Myocyte (in vitro differentiated cells): ENCODE measurements around the gene OR51M1. TPM values are rescaled to one million over a fixed set of nuclear protein-coding genes. Genes with fewer than 3 reads are reported as not detected.
"Not testable (repeated sequence)": the region's sequence is repeated elsewhere in the genome, so short reads cannot be mapped to it uniquely, and the experiment has no call there.

Source experiments
- DNase-seq: peaks from one replicate; pipeline ENCODE4 v3.0.0-alpha.2; 2012; ENCODE audit warnings: low read depth
- polyA plus RNA-seq: library from polyadenylated mRNA; unstranded; fragments of >200 nt; gene quantifications from one replicate; pipeline ENCODE4 v1.2.1, GENCODE V29; 2012; ENCODE audit warnings: missing spikeins
- total RNA-seq: library from RNA; depleted of rRNA; stranded (reverse); fragments of >200 nt; gene quantifications from 2 replicates; pipeline ENCODE4 v1.2.3, GENCODE V29; 2014

The OR51M1 gene, protein sequence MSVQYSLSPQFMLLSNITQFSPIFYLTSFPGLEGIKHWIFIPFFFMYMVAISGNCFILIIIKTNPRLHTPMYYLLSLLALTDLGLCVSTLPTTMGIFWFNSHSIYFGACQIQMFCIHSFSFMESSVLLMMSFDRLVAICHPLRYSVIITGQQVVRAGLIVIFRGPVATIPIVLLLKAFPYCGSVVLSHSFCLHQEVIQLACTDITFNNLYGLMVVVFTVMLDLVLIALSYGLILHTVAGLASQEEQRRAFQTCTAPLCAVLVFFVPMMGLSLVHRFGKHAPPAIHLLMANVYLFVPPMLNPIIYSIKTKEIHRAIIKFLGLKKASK
- total RNA-seq: not detected in 2 replicates
- not detected for polyA plus RNA-seq

DNA sequence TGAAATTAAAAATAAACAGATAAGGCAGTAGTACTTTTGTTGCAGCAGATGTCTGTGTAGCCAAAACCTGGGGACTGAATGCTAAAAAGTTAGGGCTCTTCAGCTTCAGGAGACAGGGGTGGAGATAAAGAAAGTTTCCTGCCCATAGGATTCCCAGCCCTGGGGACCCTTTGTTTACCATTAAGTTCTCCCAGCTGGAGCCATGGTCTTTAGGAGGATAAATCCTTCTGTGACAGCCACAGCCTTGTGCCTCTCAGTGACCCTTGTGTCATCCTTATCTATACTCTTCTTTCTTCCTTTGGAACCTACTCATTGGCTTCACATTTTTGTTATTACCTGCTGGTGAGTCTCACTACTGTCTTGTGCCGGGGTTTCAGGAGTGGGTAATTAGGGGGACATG lies at the start of gene OR51M1:
Gene OR51M1 (plus strand): TSS at position 237 of the 400 bp plus-strand sequence. CDS start 5,587 bp downstream, outside the sequence.
- DNase-seq: no peak

- no peak for DNase-seq
Measured at GRCh38 chr11:5335170-5335569, 48.4 kb upstream of the OR51M1 start.

DNA sequence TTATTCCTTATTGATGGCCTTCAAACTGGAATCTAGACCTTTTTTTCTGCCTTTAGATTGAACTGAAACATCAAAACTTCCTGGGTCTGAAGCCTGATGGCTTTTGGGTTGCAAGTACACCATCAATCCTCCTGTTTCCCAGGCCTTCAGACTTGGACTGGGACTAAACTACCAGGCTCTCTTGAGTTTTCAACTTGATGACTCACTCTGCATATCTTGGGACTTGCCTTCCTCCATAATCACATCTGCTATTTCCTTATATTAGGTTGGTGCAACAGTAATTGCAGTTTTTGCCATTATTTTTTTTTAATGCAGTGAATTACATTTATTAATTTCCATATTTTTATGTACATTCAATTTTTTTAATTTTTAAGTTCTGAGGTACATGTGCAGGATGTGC lies 47.3 kb upstream of the OR51M1 start:
- DNase-seq: no peak

DNA sequence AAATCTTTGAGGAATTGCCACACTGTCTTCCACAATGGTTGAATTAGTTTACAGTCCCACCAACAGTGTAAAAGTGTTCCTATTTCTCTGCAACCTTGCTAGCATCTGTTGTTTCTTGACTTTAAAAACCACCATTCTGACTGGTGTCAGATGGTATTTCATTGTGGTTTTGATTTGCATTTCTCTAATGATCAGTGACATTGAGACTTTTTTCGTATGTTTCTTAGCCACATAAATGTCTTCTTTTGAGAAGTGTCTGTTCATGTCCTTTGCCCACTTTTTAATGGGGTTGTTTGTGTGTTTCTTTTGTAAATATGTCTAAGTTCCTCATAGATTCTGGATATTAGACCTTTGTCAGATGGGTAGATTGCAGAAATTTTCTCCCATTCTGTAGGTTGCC lies 46.4 kb upstream of the OR51M1 start:
- not testable (repeated sequence) for DNase-seq

- no peak for DNase-seq
Measured at GRCh38 chr11:5339771-5340322, 43.8 kb upstream of the OR51M1 start.

DNA sequence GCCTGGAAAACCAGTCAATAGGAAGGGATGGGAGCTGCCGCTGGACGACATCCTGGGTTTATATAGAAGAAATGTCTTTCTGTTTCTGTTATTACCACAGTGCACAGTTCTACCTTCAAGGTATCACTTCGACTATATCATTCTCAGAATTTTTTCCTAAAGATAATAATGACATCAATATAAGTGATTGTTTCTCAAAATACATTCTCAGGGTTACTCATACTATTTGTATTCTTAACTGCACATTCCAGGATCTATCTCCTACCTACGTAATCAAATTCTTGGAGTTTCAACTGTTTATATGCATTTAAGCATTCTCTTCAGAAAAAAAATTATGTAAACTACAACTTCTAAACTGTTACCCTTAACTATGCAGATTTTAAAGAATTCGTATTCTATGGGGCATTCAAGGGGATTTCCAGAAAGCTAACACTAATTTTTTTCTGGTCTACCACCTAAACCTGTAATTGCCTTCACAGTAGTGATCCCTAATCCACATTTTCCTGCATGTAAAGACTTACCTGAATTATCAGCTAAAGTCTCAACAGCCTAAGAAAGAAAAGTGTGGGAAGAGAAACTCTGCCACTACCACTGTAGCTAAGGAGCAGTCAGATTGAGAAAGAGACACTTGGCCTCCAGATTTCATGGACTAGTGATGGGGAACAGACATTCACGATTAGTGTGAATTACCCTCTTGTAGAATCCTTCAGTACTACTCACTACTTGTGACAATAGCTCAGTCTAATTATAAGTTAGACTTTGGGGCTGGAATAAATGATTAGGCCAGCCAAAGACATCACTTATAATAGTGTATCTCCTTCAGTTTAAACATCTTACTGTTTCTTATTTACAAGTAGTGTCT lies 39.9 kb upstream of the OR51M1 start, which contains the start of gene OR51B5:
Gene OR51B5 (minus strand): TSS at position 51 of the 862 bp plus-strand sequence. CDS start 0 bp downstream, at position 51.
- DNase-seq: no peak

- DNase-seq: no peak
Measured at GRCh38 chr11:5345831-5346230, 37.8 kb upstream of the OR51M1 start.

DNA sequence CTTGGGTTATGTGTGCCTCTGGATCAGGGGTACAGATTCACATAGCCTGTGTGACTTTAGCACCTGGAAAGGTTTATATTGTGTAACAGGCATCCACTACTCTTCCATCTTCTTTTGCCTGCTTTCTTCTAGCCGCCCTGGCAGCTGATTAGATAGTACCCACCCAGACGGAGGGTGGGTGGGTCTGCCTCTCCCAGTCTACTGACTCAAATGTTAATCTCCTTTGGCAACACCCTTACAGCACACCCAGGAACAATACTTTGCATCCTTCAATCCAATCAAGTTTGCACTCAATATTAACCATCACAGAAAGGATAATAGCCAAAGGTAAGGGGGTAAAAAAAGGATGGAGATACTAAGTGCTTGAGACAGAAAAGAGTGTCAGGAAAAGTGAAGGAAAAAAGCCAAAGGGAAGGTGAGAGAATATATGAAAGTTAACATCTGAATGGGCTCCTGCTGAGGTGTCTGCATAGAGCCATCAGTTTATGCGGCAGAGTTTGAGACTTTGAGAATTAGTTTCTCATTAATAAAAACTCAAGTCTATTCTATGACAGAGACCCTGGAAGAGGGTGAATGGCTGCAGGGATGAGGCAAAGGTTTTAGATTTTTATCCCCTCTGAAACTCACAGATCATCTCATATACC lies 34.9 kb upstream of the OR51M1 start:
- DNase-seq: no peak

DNA sequence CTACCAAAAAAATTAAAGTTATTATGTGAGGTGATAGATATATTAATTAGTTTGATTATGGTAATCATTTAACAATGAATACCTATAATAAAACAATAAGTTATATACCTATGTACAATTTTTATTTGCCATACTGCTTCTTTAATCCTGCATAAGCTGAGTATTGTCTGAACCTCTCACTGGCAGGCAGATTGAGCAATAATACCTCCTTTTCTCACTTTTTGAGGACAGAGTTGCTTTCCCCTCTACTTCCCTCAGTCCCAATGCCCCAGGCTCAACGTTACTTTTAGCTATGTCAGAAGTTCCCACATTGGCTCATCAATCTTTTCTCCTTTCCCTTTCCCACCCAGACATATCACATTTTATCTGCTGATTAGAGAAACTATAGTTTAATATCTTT lies 34.1 kb upstream of the OR51M1 start:
- DNase-seq: no peak

DNA sequence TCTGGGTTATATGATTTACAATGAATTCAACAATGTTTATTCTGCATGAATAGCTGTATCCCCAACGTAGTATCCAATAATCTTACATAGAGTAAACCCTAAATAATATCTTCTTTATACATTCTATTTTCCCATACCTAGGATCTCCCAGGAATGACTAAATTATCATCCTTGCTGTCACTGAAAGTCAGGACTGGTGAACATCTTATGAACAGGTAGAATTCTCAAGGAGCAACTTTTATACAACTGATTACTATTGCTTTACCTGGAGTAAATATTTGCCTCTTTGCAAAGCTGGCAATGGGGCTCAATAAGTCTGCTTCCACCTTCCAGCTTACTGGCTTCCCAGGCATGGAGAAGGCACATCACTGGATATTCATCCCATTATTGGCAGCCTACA lies 32.4 kb upstream of the OR51M1 start, which contains the start of gene OR51B6:
Gene OR51B6 (plus strand): TSS at position 301 of the 400 bp plus-strand sequence. CDS start 0 bp downstream, at position 301.
- no peak for DNase-seq

DNA sequence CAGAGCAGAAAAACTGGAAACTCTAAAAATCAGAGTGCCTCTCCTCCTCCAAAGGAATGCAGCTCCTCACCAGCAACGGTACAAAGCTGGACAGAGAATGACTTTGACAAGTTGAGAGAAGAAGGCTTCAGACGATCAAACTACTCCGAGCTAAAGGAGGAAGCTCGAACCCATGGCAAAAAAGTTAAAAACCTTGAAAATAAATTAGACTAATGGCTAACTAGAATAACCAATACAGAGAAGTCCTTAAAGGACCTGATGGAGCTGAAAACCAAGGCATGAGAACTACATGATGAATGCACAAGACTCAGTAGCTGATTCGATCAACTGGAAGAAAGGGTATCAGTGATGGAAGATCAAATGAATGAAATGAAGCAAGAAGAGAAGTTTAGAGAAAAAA lies 27.6 kb upstream of the OR51M1 start:
- DNase-seq: not testable (repeated sequence)

GRCh38 chr11:5362017-5362625 lies 21.5 kb upstream of the OR51M1 start:
- DNase-seq: no peak

- DNase-seq: no peak
Measured at GRCh38 chr11:5363679-5364078, 19.9 kb upstream of the OR51M1 start.

DNA sequence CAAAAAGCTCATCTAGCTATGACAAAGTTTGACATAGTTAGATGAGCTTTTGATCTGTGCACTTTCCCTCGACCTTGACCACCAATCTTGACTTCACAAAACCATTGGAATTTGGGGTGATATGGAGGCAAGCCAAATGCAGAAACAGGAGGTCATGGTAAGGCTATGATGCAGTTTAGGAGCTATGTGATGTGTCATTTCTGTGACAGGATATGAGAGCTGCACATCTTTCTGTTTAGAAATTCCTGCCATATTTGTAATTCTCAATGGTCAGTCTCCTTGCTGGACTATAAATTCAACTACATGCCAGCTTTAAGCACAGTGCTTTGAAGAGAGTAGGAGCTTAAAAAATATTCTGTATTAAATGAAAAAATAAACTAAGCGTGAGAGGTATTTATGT lies 19.4 kb upstream of the OR51M1 start:
- peak; percentile 52 for DNase-seq

GRCh38 chr11:5366365-5366764 lies 17.2 kb upstream of the OR51M1 start:
- DNase-seq: not testable (repeated sequence)

- DNase-seq: peak; percentile 13
Measured at GRCh38 chr11:5366856-5367255, 16.8 kb upstream of the OR51M1 start.

DNA sequence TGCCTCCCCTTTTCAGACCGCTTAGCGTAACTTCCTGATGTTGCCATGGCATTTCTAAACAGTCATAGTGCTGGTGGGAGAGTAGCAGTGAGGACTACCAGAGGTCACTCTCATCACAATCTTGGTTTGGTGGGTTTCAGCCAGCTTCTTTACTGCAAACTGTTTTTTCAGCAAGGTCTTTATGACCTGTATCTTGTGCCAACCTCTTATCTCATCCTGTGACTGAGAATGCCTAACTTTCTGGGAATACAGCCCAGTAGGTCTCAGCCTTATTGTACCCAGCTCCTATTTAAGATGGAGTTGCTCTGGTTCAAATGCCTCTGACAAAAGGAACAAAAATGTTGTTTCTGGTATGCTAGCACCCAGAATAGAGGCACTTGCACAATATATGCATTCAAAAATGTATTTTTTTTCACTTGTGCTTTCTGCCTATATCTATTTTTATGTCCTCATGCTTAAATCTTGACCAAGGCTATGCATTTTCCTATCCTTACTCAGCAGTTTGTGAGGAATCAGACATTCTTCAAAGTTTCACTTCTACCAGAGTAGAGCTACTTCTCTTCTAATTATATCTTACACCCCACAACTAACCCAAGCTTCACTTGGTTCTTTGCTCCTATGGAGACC lies 16.1 kb upstream of the OR51M1 start:
- DNase-seq: peak; percentile 33

- DNase-seq: no peak
Measured at GRCh38 chr11:5368502-5369043, 15.0 kb upstream of the OR51M1 start.

- DNase-seq: no peak
Measured at GRCh38 chr11:5369789-5370188, 13.8 kb upstream of the OR51M1 start.

DNA sequence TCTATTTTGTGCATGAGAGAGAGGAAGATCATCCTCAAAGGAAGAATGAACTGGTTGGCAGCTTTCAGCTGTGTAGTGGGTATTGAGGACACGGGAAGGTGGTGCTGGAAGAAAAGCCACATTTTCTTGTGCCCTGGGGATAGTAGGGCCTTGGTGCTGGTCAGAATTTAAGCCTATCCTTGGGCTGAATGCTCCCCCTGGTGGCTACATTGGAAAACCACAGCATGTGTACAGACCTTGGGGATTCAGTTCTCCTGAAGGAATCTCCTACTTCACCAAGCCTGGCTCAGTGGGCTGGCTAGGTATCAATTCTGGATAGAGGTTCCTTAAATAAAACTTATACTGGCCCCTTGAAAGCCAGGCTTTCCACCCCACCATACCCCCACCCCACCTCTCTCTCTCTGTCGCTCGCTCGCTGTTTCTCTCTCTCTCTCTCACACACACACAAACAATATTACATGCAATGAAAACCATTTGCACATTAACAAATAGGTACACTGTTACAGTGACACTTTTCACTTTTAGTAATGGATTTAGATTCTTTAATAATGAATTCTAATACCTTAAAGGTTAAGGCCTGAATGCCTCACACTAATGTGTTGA lies 2.8 kb upstream of the OR51M1 start:
- DNase-seq: peak; percentile 72
